ENCODE results near the gene GRIA4. TPM values are rescaled to one million over a fixed set of nuclear protein-coding genes. Genes with fewer than 3 reads are reported as not detected.

GRIA4 gene
- polyA plus RNA-seq, 1 donor from 2014 or later = 6.3 TPM

DNA sequence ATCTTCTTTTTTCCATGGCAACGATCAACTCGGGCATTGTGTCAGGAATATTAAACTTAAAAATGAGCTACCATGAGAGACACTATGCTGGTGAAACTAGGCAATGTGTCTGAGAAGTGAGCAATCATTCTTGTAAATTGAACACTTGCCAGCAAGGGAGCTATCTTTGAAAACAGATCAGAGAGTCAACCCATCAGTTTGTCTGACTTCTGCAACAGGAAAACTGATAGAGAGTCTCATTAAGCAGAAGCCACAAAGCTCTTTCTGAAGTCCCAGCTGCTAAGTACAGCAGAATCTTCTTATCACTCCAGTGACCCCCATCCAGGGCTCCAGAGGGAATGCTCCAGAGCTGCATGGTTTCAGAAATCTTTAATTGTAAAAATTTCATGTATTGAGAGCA, 297.4 kb downstream of the GRIA4 start:
- H4K20me1 ChIP-seq (ENCODE audit: insufficient read depth) = no peaks in the 10 kb centered on the region
- no peak for TF ChIP-seq EZH2 (IDR thresholded peaks at IDR 0.05; ENCODE audit: borderline replicate concordance, insufficient read depth, low read length, poor library complexity, severe bottlenecking)
- TF ChIP-seq MXI1 (conservative IDR thresholded peaks at IDR 0.05; ENCODE audit: poor library complexity, severe bottlenecking) = no peak
- no peak for TF ChIP-seq CTCF (IDR thresholded peaks at IDR 0.05; ENCODE audit: poor library complexity, severe bottlenecking)
- TF ChIP-seq EP300 (conservative IDR thresholded peaks at IDR 0.05; ENCODE audit: poor library complexity, severe bottlenecking) = no peak
- no peak for TF ChIP-seq POLR2AphosphoS5 (IDR thresholded peaks at IDR 0.05)
- no peak for TF ChIP-seq RAD21 (conservative IDR thresholded peaks at IDR 0.05)
- no peak for TF ChIP-seq TAF1 (IDR thresholded peaks at IDR 0.05; ENCODE audit: low read depth)
- TF ChIP-seq REST (IDR thresholded peaks at IDR 0.05; ENCODE audit: borderline replicate concordance) = no peak
- TF ChIP-seq SMC3 (conservative IDR thresholded peaks at IDR 0.05; ENCODE audit: poor library complexity) = no peak
- no peaks in the 10 kb centered on the region for H3K36me3 ChIP-seq (ENCODE audit: insufficient read depth, low read length)
- no peak overlapping the region for H3K4me2 ChIP-seq (ENCODE audit: low read length)
- no peaks in the 10 kb centered on the region for H3F3A ChIP-seq (ENCODE audit: insufficient read depth, low read length, poor library complexity, severe bottlenecking)
- H3K79me2 ChIP-seq (replicated peaks; ENCODE audit: insufficient read depth, low read length) = no peaks in the 10 kb centered on the region
- H3K4me3 ChIP-seq (ENCODE audit: low read length) = no peak overlapping the region
- no peaks in the 10 kb centered on the region for H3K9me3 ChIP-seq (ENCODE audit: low read length)
- H3K27ac ChIP-seq (ENCODE audit: low read length) = no peak overlapping the region
- H3K9me2 ChIP-seq (ENCODE audit: insufficient read depth, low read length) = no peaks in the 10 kb centered on the region
- H3K27me3 ChIP-seq (ENCODE audit: insufficient read depth, low read depth, low read length) = no peaks in the 10 kb centered on the region
- H3K9ac ChIP-seq (ENCODE audit: low read length) = no peak overlapping the region
- no peak overlapping the region for H2AFZ ChIP-seq (ENCODE audit: low read depth, low read length)

- no peaks in the 10 kb centered on the region for H3K27me3 ChIP-seq (ENCODE audit: insufficient read depth, low read depth, low read length)
- H2AFZ ChIP-seq (ENCODE audit: low read depth, low read length) = no peak overlapping the region
- H4K20me1 ChIP-seq (ENCODE audit: insufficient read depth) = no peaks in the 10 kb centered on the region
- H3F3A ChIP-seq (ENCODE audit: insufficient read depth, low read length, poor library complexity, severe bottlenecking) = no peaks in the 10 kb centered on the region
- no peak overlapping the region for H3K9ac ChIP-seq (ENCODE audit: low read length)
- no peaks in the 10 kb centered on the region for H3K9me2 ChIP-seq (ENCODE audit: insufficient read depth, low read length)
- no peaks in the 10 kb centered on the region for H3K79me2 ChIP-seq (replicated peaks; ENCODE audit: insufficient read depth, low read length)
- H3K4me2 ChIP-seq (ENCODE audit: low read length) = no peak overlapping the region
- H3K27ac ChIP-seq (ENCODE audit: low read length) = no peak overlapping the region
- TF ChIP-seq REST (IDR thresholded peaks at IDR 0.05; ENCODE audit: borderline replicate concordance) (no peak), RAD21 (conservative IDR thresholded peaks at IDR 0.05) (no peak), MXI1 (conservative IDR thresholded peaks at IDR 0.05; ENCODE audit: poor library complexity, severe bottlenecking) (no peak), SMC3 (conservative IDR thresholded peaks at IDR 0.05; ENCODE audit: poor library complexity) (no peak), TAF1 (IDR thresholded peaks at IDR 0.05; ENCODE audit: low read depth) (no peak), CTCF (IDR thresholded peaks at IDR 0.05; ENCODE audit: poor library complexity, severe bottlenecking) (no peak), POLR2AphosphoS5 (IDR thresholded peaks at IDR 0.05) (no peak), EZH2 (IDR thresholded peaks at IDR 0.05; ENCODE audit: borderline replicate concordance, insufficient read depth, low read length, poor library complexity, severe bottlenecking) (no peak), EP300 (conservative IDR thresholded peaks at IDR 0.05; ENCODE audit: poor library complexity, severe bottlenecking) (no peak)
- no peaks in the 10 kb centered on the region for H3K9me3 ChIP-seq (ENCODE audit: low read length)
- H3K4me3 ChIP-seq (ENCODE audit: low read length) = no peak overlapping the region
- H3K36me3 ChIP-seq (ENCODE audit: insufficient read depth, low read length) = no peaks in the 10 kb centered on the region
Measured at GRCh38 chr11:105910095-105910715, 300.3 kb downstream of the GRIA4 start.

Measured in neural cell (in vitro differentiated cells).